ENCODE results near the gene MAPK14.

Gene MAPK14

GRCh38 chr6:36136034-36136433 is 108.4 kb downstream of the MAPK14 start:
- no peak for DNase-seq (ENCODE audit: low read depth)

GRCh38 chr6:36136551-36136950 is 108.9 kb downstream of the MAPK14 start:
- no peak for DNase-seq (ENCODE audit: low read depth)

- DNase-seq (ENCODE audit: low read depth): no peak
Observed at GRCh38 chr6:36138667-36139066, 111.1 kb downstream of the MAPK14 start.

- DNase-seq (ENCODE audit: low read depth): no peak
Observed at GRCh38 chr6:36139431-36139830, 111.8 kb downstream of the MAPK14 start.

- no peak for DNase-seq (ENCODE audit: low read depth)
Observed at GRCh38 chr6:36139991-36140710, 112.5 kb downstream of the MAPK14 start.

- no peak for DNase-seq (ENCODE audit: low read depth)
Observed at GRCh38 chr6:36141091-36141490, 113.5 kb downstream of the MAPK14 start.

GRCh38 chr6:36141961-36142360 is 114.4 kb downstream of the MAPK14 start:
- DNase-seq (ENCODE audit: low read depth): no peak

- no peak for DNase-seq (ENCODE audit: low read depth)
Observed at GRCh38 chr6:36142971-36143838, 115.6 kb downstream of the MAPK14 start.

- no peak for DNase-seq (ENCODE audit: low read depth)
Observed at GRCh38 chr6:36145495-36145894, 117.9 kb downstream of the MAPK14 start.

GRCh38 chr6:36147294-36147693 is 119.7 kb downstream of the MAPK14 start:
- no peak for DNase-seq (ENCODE audit: low read depth)

- DNase-seq (ENCODE audit: low read depth): no peak
Observed at GRCh38 chr6:36149476-36149875, 121.9 kb downstream of the MAPK14 start.

GRCh38 chr6:36150283-36150682 is 122.7 kb downstream of the MAPK14 start:
- no peak for DNase-seq (ENCODE audit: low read depth)

GRCh38 chr6:36154286-36154685 is 126.7 kb downstream of the MAPK14 start:
- DNase-seq (ENCODE audit: low read depth): no peak

- DNase-seq (ENCODE audit: low read depth): no peak
Observed at GRCh38 chr6:36155662-36156061, 128.1 kb downstream of the MAPK14 start.

- DNase-seq (ENCODE audit: low read depth): peak; percentile 72
Observed at GRCh38 chr6:36160147-36160760, 132.6 kb downstream of the MAPK14 start.
